H9 (cell line): ENCODE measurements around the gene REC114. TPM values are rescaled to one million over a fixed set of nuclear protein-coding genes. Genes with fewer than 3 reads are reported as not detected.

Experiments
- DNase-seq: peaks from one replicate; pipeline ENCODE4 v3.0.0-alpha.2; 2017
- H2AFZ ChIP-seq: one replicate; pipeline ENCODE4 v1.6.1; 2013; ENCODE audit warnings: mild to moderate bottlenecking, low read length, control low read depth, moderate library complexity
- H2AK5ac ChIP-seq: 2 replicates; pipeline ENCODE4 v1.6.1; 2013; ENCODE audit warnings: low read length, control low read depth, mixed read lengths; ENCODE audit not compliant: insufficient read length
- H2BK120ac ChIP-seq: one replicate; pipeline ENCODE4 v1.6.1; 2013; ENCODE audit warnings: low read depth, mild to moderate bottlenecking, low read length, control low read depth, inconsistent platforms; ENCODE audit not compliant: poor library complexity, severe bottlenecking
- H2BK12ac ChIP-seq: 2 replicates; pipeline ENCODE4 v1.6.1; 2013; ENCODE audit warnings: low read length, control low read depth, mixed read lengths, low read depth; ENCODE audit not compliant: insufficient read length
- H2BK15ac ChIP-seq: 2 replicates; pipeline ENCODE4 v1.6.1; 2013; ENCODE audit warnings: low read depth, low read length, control low read depth
- H2BK20ac ChIP-seq: one replicate; pipeline ENCODE4 v1.6.1; 2013; ENCODE audit warnings: low read depth, mild to moderate bottlenecking, low read length, control low read depth, inconsistent platforms; ENCODE audit not compliant: poor library complexity, severe bottlenecking
- H2BK5ac ChIP-seq: 2 replicates; pipeline ENCODE4 v1.6.1; 2013; ENCODE audit warnings: low read length, control low read depth, mixed read lengths; ENCODE audit not compliant: insufficient read length
- H3K14ac ChIP-seq: 2 replicates; pipeline ENCODE4 v1.6.1; 2013; ENCODE audit warnings: low read length, control low read depth; ENCODE audit not compliant: insufficient read depth
- H3K18ac ChIP-seq: 2 replicates; pipeline ENCODE4 v1.6.1; 2013; ENCODE audit warnings: low read depth, mild to moderate bottlenecking, mixed read lengths, low read length, control low read depth; ENCODE audit not compliant: insufficient read length
- H3K23ac ChIP-seq: 2 replicates; pipeline ENCODE4 v1.6.1; 2013; ENCODE audit warnings: low read length, control low read depth, mixed read lengths, low read depth; ENCODE audit not compliant: insufficient read length
- H3K23me2 ChIP-seq: 2 replicates; pipeline ENCODE4 v1.6.1; 2013; ENCODE audit warnings: low read depth, mild to moderate bottlenecking, mixed read lengths, low read length, control low read depth; ENCODE audit not compliant: insufficient read length, poor library complexity, severe bottlenecking
- H3K27ac ChIP-seq: 2 replicates; pipeline ENCODE4 v1.5.1; 2013; ENCODE audit warnings: low read length, control low read depth, mixed read lengths, low read depth; ENCODE audit not compliant: insufficient read length
- H3K27me3 ChIP-seq: 2 replicates; pipeline ENCODE4 v1.6.1; 2013; ENCODE audit warnings: low read length, control low read depth, inconsistent platforms; ENCODE audit not compliant: insufficient read depth
- H3K4ac ChIP-seq: 2 replicates; pipeline ENCODE4 v1.6.1; 2013; ENCODE audit warnings: low read depth, mild to moderate bottlenecking, control low read depth, inconsistent platforms, low read length, moderate library complexity
- H3K4me1 ChIP-seq: 2 replicates; pipeline ENCODE4 v1.6.1; 2013; ENCODE audit warnings: low read length, control low read depth, inconsistent platforms; ENCODE audit not compliant: insufficient read depth
- H3K4me2 ChIP-seq: 2 replicates; pipeline ENCODE4 v1.6.1; 2013; ENCODE audit warnings: low read length, control low read depth, mixed read lengths; ENCODE audit not compliant: insufficient read length, insufficient read depth
- H3K56ac ChIP-seq: 2 replicates; pipeline ENCODE4 v1.6.1; 2013; ENCODE audit warnings: low read depth, mild to moderate bottlenecking, mixed read lengths, low read length, control low read depth; ENCODE audit not compliant: insufficient read length
- H3K79me1 ChIP-seq: 2 replicates; pipeline ENCODE4 v1.6.1; 2013; ENCODE audit warnings: low read depth, mild to moderate bottlenecking, moderate library complexity, low read length, control low read depth, inconsistent platforms; ENCODE audit not compliant: insufficient read depth, poor library complexity, severe bottlenecking
- H3K79me2 ChIP-seq: 2 replicates; pipeline ENCODE4 v1.6.1; 2013; ENCODE audit warnings: low read length, control low read depth, inconsistent platforms; ENCODE audit not compliant: insufficient read depth
- H3K9ac ChIP-seq: 2 replicates; pipeline ENCODE4 v1.6.1; 2013; ENCODE audit warnings: low read length, control low read depth, mixed read lengths; ENCODE audit not compliant: insufficient read length; ENCODE audit errors: extremely low read depth
- H3K9me3 ChIP-seq: one replicate; pipeline ENCODE4 v1.6.1; 2013; ENCODE audit warnings: low read depth, low read length, inconsistent platforms; ENCODE audit not compliant: control insufficient read depth
- H3T11ph ChIP-seq: one replicate; pipeline ENCODE4 v1.6.1; 2013; ENCODE audit warnings: mild to moderate bottlenecking, low read length, control low read depth, inconsistent platforms
- H4K20me1 ChIP-seq: one replicate; pipeline ENCODE4 v1.6.1; 2013; ENCODE audit not compliant: control insufficient read depth, insufficient read length, insufficient read depth
- H4K5ac ChIP-seq: 2 replicates; pipeline ENCODE4 v1.6.1; 2013; ENCODE audit warnings: low read depth, mild to moderate bottlenecking, mixed read lengths, low read length, control low read depth; ENCODE audit not compliant: insufficient read length
- H4K8ac ChIP-seq: replicated peaks from 2 replicates; pipeline ENCODE4 v1.6.1; 2013; ENCODE audit warnings: low read length, control low read depth, mixed read lengths, low read depth; ENCODE audit not compliant: insufficient read length
- H4K91ac ChIP-seq: 2 replicates; pipeline ENCODE4 v1.6.1; 2013; ENCODE audit warnings: low read depth, mild to moderate bottlenecking, moderate library complexity, mixed read lengths, low read length, control low read depth; ENCODE audit not compliant: insufficient read length
- H3K27ac Mint-ChIP-seq, 3 experiments: 2 replicates in 2 of 3; 3 replicates in 1 of 3; pipeline ENCODE4 v1.8.0; 2020 to 2021; ENCODE audit warnings: mixed read lengths in 3 of 3, mild to moderate bottlenecking in 1 of 3, moderate library complexity in 1 of 3
- H3K27me3 Mint-ChIP-seq: 2 replicates; pipeline ENCODE4 v1.8.0; 2021; ENCODE audit warnings: low read depth, mild to moderate bottlenecking, moderate library complexity, mixed read lengths
- H3K36me3 Mint-ChIP-seq, 3 experiments: 2 replicates in 2 of 3; 3 replicates in 1 of 3; pipeline ENCODE4 v1.8.0; 2020 to 2021; ENCODE audit warnings: low read depth in 3 of 3, mixed read lengths in 3 of 3; ENCODE audit not compliant: insufficient read depth in 1 of 3
- H3K4me1 Mint-ChIP-seq, 2 experiments: 2 replicates each; pipeline ENCODE4 v1.8.0; 2020; ENCODE audit warnings: mixed read lengths in 2 of 2
- H3K4me3 Mint-ChIP-seq, 2 experiments: 2 replicates in 1 of 2; 3 replicates in 1 of 2; pipeline ENCODE4 v1.8.0; 2020 to 2021; ENCODE audit warnings: mild to moderate bottlenecking in 2 of 2, mixed read lengths in 2 of 2, moderate library complexity in 1 of 2
- H3K9me3 Mint-ChIP-seq, 2 experiments: 2 replicates in 1 of 2; 3 replicates in 1 of 2; pipeline ENCODE4 v1.8.0; 2020; ENCODE audit warnings: mild to moderate bottlenecking in 2 of 2, mixed read lengths in 2 of 2, moderate library complexity in 1 of 2
- WGBS: extraction: QIAGEN DNeasy Blood & Tissue Kit; methylation state at CpG from one replicate; pipeline ENCODE4 v1.1.7; 2013; ENCODE audit warnings: missing lambda C conversion rate, low lambda C conversion rate, mixed read lengths; ENCODE audit not compliant: insufficient read length; ENCODE audit errors: extremely low coverage; 5-methylcytosine and 5-hydroxymethylcytosine counted together
- total RNA-seq: library from RNA; stranded (reverse); gene quantifications from 2 replicates; pipeline ENCODE4 v1.2.1, GENCODE V29; 2021
- TF ChIP-seq, protein P1 (sequence below): fragments of 200-600 bp; sonication (generic); conservative IDR thresholded peaks from 3 replicates; pipeline ENCODE4 v1.8.0; 2021; ENCODE audit warnings: antibody characterized with exemption, mild to moderate bottlenecking

The REC114 gene
- total RNA-seq, 1 experiment from 2014 or later: not detected

DNA sequence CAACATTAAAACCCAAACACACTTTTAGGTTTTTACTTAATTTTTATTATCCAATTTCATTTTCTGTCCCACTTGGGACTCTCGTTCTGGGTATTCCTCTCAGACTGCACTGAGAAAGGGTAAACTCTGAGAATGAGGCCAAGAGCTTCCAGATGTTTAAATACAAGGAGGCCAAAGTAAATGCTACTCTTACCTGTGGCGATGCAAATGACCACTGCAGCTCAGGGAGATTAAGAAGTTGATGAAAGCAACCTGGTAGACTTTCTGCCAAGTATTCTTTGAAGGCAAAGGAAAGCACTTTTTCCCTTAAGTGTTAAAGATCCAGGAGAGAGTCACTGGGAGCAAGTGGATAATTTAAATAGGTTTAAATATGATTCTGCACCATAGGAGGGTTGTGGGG lies 151.1 kb downstream of the REC114 start:
- Histone ChIP-seq H3K23me2 (no peaks in the 10 kb centered on the region), H4K8ac (no peak overlapping the region)

More for the DNA sequence above, 151.1 kb downstream of the REC114 start:
- no peaks in the 10 kb centered on the region for H3K9me3 Mint-ChIP-seq
- no peak overlapping the region for H3K4me3 Mint-ChIP-seq
- no CpG with 5 or more reads among the region's 2 CpGs for WGBS
- Histone ChIP-seq H3K9ac (no peak overlapping the region), H4K5ac (no peak overlapping the region), H2BK12ac (no peak overlapping the region), H3K27me3 (no peaks in the 10 kb centered on the region), H2BK5ac (no peak overlapping the region), H2AFZ (no peak overlapping the region), H3K79me1 (peaks cover 7% of the 10 kb centered on the region), H3K4me1 (peaks cover 5% of the 10 kb centered on the region; the same call in 1 of the 2 replicates), H4K91ac (no peak overlapping the region), H2BK20ac (no peak overlapping the region), H3K4me2 (no peak overlapping the region), H3K27ac (no peak overlapping the region), H3T11ph (no peak overlapping the region), H2BK120ac (no peak overlapping the region), H3K18ac (no peak overlapping the region), H3K4ac (no peak overlapping the region), H3K14ac (no peak overlapping the region), H3K56ac (no peak overlapping the region), H4K20me1 (no peaks in the 10 kb centered on the region), H2AK5ac (no peak overlapping the region), H3K79me2 (peaks cover 3% of the 10 kb centered on the region; the same call in 1 of the 2 replicates), H2BK15ac (no peak overlapping the region), H3K23ac (no peak overlapping the region), H3K9me3 (no peaks in the 10 kb centered on the region)
- H3K27me3 Mint-ChIP-seq: no peaks in the 10 kb centered on the region
- H3K36me3 Mint-ChIP-seq: peaks cover 5 to 23% (median 11%) of the 10 kb centered on the region in 3 experiments; a peak in 6 of 7 replicates
- H3K27ac Mint-ChIP-seq: no peak overlapping the region
- TF ChIP-seq, protein P1, sequence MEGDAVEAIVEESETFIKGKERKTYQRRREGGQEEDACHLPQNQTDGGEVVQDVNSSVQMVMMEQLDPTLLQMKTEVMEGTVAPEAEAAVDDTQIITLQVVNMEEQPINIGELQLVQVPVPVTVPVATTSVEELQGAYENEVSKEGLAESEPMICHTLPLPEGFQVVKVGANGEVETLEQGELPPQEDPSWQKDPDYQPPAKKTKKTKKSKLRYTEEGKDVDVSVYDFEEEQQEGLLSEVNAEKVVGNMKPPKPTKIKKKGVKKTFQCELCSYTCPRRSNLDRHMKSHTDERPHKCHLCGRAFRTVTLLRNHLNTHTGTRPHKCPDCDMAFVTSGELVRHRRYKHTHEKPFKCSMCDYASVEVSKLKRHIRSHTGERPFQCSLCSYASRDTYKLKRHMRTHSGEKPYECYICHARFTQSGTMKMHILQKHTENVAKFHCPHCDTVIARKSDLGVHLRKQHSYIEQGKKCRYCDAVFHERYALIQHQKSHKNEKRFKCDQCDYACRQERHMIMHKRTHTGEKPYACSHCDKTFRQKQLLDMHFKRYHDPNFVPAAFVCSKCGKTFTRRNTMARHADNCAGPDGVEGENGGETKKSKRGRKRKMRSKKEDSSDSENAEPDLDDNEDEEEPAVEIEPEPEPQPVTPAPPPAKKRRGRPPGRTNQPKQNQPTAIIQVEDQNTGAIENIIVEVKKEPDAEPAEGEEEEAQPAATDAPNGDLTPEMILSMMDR: no peak
- peaks cover 41 to 43% of the 10 kb centered on the region in 2 experiments for H3K4me1 Mint-ChIP-seq
- no peak for DNase-seq
